Endothelial cell (in vitro differentiated cells): ENCODE results near the gene ERC1. TPM values are rescaled to one million over a fixed set of nuclear protein-coding genes. Genes with fewer than 3 reads are reported as not detected.
"Not testable (repeated sequence)": the region's sequence is repeated elsewhere in the genome, so short reads cannot be mapped to it uniquely, and the experiment has no call there.

Source experiments
- DNase-seq: peaks from one replicate; pipeline ENCODE4 v3.0.0; 2021; ENCODE audit warnings: low spot score
- H3K27ac Mint-ChIP-seq: one replicate; pipeline ENCODE4 v1.8.0; 2021; ENCODE audit warnings: mixed read lengths, inconsistent platforms; ENCODE audit not compliant: unreplicated experiment
- H3K27me3 Mint-ChIP-seq: one replicate; pipeline ENCODE4 v1.8.0; 2021; ENCODE audit warnings: mild to moderate bottlenecking, moderate library complexity, mixed read lengths, inconsistent platforms; ENCODE audit not compliant: unreplicated experiment
- H3K36me3 Mint-ChIP-seq: one replicate; pipeline ENCODE4 v1.8.0; 2021; ENCODE audit warnings: mild to moderate bottlenecking, low read depth, mixed read lengths, inconsistent platforms; ENCODE audit not compliant: unreplicated experiment
- H3K4me1 Mint-ChIP-seq: one replicate; pipeline ENCODE4 v1.8.0; 2021; ENCODE audit warnings: mild to moderate bottlenecking, mixed read lengths, inconsistent platforms; ENCODE audit not compliant: unreplicated experiment
- H3K4me3 Mint-ChIP-seq: one replicate; pipeline ENCODE4 v1.8.0; 2021; ENCODE audit warnings: mild to moderate bottlenecking, mixed read lengths, inconsistent platforms; ENCODE audit not compliant: unreplicated experiment
- H3K9me3 Mint-ChIP-seq: one replicate; pipeline ENCODE4 v1.8.0; 2021; ENCODE audit warnings: mixed read lengths, inconsistent platforms; ENCODE audit not compliant: unreplicated experiment
- CTCF ChIP-seq: fragments of 200-600 bp; sonication (generic); IDR thresholded peaks from one replicate; pipeline ENCODE4 v1.5.0; 2021; ENCODE audit warnings: antibody characterized with exemption; ENCODE audit not compliant: unreplicated experiment
- total RNA-seq: library from RNA; stranded (reverse); fragmentation: NEBNext Ultra II Directional; extraction: Animal tissue kit (Norgen Biotek cat#: 25700); gene quantifications from one replicate; pipeline ENCODE4 v1.2.1, GENCODE V29; 2021; ENCODE audit not compliant: unreplicated experiment

Gene ERC1
- total RNA-seq, 1 donor from 2014 or later: 57.9 TPM

GRCh38 chr12:1330477-1330827 lies 339.4 kb downstream of the ERC1 start:
- TF ChIP-seq CTCF: no peak
- DNase-seq: no peak
- Mint-ChIP-seq H3K4me1 (no peaks in the 10 kb centered on the region), H3K36me3 (peaks cover 6% of the 10 kb centered on the region), H3K9me3 (no peaks in the 10 kb centered on the region), H3K4me3 (no peak overlapping the region), H3K27me3 (no peaks in the 10 kb centered on the region), H3K27ac (no peak overlapping the region)

- Mint-ChIP-seq H3K4me1 (peaks cover 1% of the 10 kb centered on the region), H3K4me3 (no peak overlapping the region), H3K36me3 (peaks cover 6% of the 10 kb centered on the region), H3K9me3 (no peaks in the 10 kb centered on the region), H3K27ac (no peak overlapping the region), H3K27me3 (no peaks in the 10 kb centered on the region)
- TF ChIP-seq CTCF: no peak
- DNase-seq: no peak
Measured at GRCh38 chr12:1332327-1332726, 341.3 kb downstream of the ERC1 start.

- H3K27ac Mint-ChIP-seq: no peak overlapping the region
- TF ChIP-seq CTCF: no peak
- no peak overlapping the region for H3K4me3 Mint-ChIP-seq
- H3K27me3 Mint-ChIP-seq: no peaks in the 10 kb centered on the region
- H3K9me3 Mint-ChIP-seq: no peaks in the 10 kb centered on the region
- DNase-seq: no peak
- H3K36me3 Mint-ChIP-seq: peaks cover 16% of the 10 kb centered on the region
- peaks cover 3% of the 10 kb centered on the region for H3K4me1 Mint-ChIP-seq
Measured at GRCh38 chr12:1338483-1339177, 347.6 kb downstream of the ERC1 start.

GRCh38 chr12:1339178-1339541 lies 348.1 kb downstream of the ERC1 start:
- DNase-seq, H3K4me1 Mint-ChIP-seq, H3K9me3 Mint-ChIP-seq, H3K4me3 Mint-ChIP-seq, H3K27ac Mint-ChIP-seq, H3K27me3 Mint-ChIP-seq: not testable (repeated sequence)
- H3K36me3 Mint-ChIP-seq: peaks cover 16% of the 10 kb centered on the region

- no peak for DNase-seq
- Mint-ChIP-seq H3K4me1 (peaks cover 3% of the 10 kb centered on the region), H3K4me3 (no peak overlapping the region), H3K36me3 (peaks cover 14% of the 10 kb centered on the region), H3K27me3 (no peaks in the 10 kb centered on the region), H3K27ac (no peak overlapping the region), H3K9me3 (no peaks in the 10 kb centered on the region)
- no peak for TF ChIP-seq CTCF
Measured at GRCh38 chr12:1339618-1340319, 348.7 kb downstream of the ERC1 start.

- not testable (repeated sequence) for H3K4me1 Mint-ChIP-seq, DNase-seq, H3K27ac Mint-ChIP-seq, H3K27me3 Mint-ChIP-seq, H3K9me3 Mint-ChIP-seq, H3K4me3 Mint-ChIP-seq
- H3K36me3 Mint-ChIP-seq: peaks cover 10% of the 10 kb centered on the region
Measured at GRCh38 chr12:1341270-1341669, 350.2 kb downstream of the ERC1 start.
